CD14-positive monocyte (primary cell): ENCODE results near the gene TNFRSF6B. TPM values are rescaled to one million over a fixed set of nuclear protein-coding genes. Genes with fewer than 3 reads are reported as not detected.

Source experiments
- DNase-seq, 3 donors: peaks; one replicate each; pipeline ENCODE4 v3.0.0-alpha.2; 2011 to 2022
- H2AFZ ChIP-seq: 2 replicates; pipeline ENCODE4 v1.6.0; 2012; ENCODE audit warnings: mild to moderate bottlenecking, low read depth, low read length, inconsistent platforms; ENCODE audit not compliant: insufficient read depth, poor library complexity, severe bottlenecking
- H3K27ac ChIP-seq, 2 donors: 1 replicate in 1 of 2; 2 replicates in 1 of 2; pipeline ENCODE4 v1.5.1; 2012 to 2013; ENCODE audit warnings: low read length in 2 of 2, control low read depth in 1 of 2, inconsistent platforms in 1 of 2, low read depth in 1 of 2, mild to moderate bottlenecking in 1 of 2
- H3K27me3 ChIP-seq, 2 donors: one replicate each; pipeline versions ENCODE4 v1.6.0 to v1.6.1; 2011 to 2013; ENCODE audit warnings: low read length in 2 of 2; ENCODE audit not compliant: control insufficient read depth in 2 of 2, insufficient read depth in 2 of 2
- H3K36me3 ChIP-seq, 2 donors: replicated peaks in 1 of 2; 1 replicate in 1 of 2; 2 replicates in 1 of 2; pipeline versions ENCODE4 v1.5.1 to v1.6.1; 2012 to 2013; ENCODE audit warnings: low read length in 2 of 2, control low read depth in 1 of 2, inconsistent platforms in 1 of 2, mild to moderate bottlenecking in 1 of 2; ENCODE audit not compliant: insufficient read depth in 2 of 2, control insufficient read depth in 1 of 2
- H3K4me1 ChIP-seq, 2 donors: 1 replicate in 1 of 2; 2 replicates in 1 of 2; pipeline versions ENCODE4 v1.5.1 to v1.6.1; 2012 to 2013; ENCODE audit warnings: low read length in 2 of 2, control low read depth in 1 of 2, inconsistent platforms in 1 of 2, mild to moderate bottlenecking in 1 of 2, moderate library complexity in 1 of 2; ENCODE audit not compliant: insufficient read depth in 2 of 2, control insufficient read depth in 1 of 2
- H3K4me2 ChIP-seq: replicated peaks from 2 replicates; pipeline ENCODE3; 2012; ENCODE audit warnings: low read length, moderate library complexity, mild to moderate bottlenecking; ENCODE audit not compliant: poor library complexity, severe bottlenecking; ENCODE audit errors: extremely low read depth
- H3K4me3 ChIP-seq, 3 experiments: fragments of 200-600 bp in 1 of 3; sonication (generic) in 1 of 3; replicated peaks in 1 of 3; 1 replicate in 2 of 3; 2 replicates in 1 of 3; pipeline ENCODE4 v1.5.1; 2011 to 2013; ENCODE audit warnings: low read length in 3 of 3, mild to moderate bottlenecking in 3 of 3, control low read depth in 2 of 3, low read depth in 2 of 3, inconsistent platforms in 1 of 3, moderate library complexity in 1 of 3
- H3K79me2 ChIP-seq: 2 replicates; pipeline ENCODE4 v1.6.0; 2012; ENCODE audit warnings: mild to moderate bottlenecking, control low read depth, inconsistent platforms, low read length, moderate library complexity; ENCODE audit not compliant: insufficient read depth
- H3K9ac ChIP-seq: 2 replicates; pipeline ENCODE4 v1.6.0; 2017; ENCODE audit warnings: low read length, mild to moderate bottlenecking; ENCODE audit not compliant: insufficient read depth, poor library complexity, severe bottlenecking
- H3K9me3 ChIP-seq, 2 donors: replicated peaks in 1 of 2; 1 replicate in 1 of 2; 2 replicates in 1 of 2; pipeline versions ENCODE4 v1.5.1 to v1.6.1; 2012 to 2013; ENCODE audit warnings: low read length in 2 of 2, control low read depth in 1 of 2; ENCODE audit not compliant: control insufficient read depth in 1 of 2, insufficient read depth in 1 of 2
- H4K20me1 ChIP-seq: 2 replicates; pipeline ENCODE4 v1.6.0; 2012; ENCODE audit warnings: mild to moderate bottlenecking, low read length, control low read depth, moderate library complexity; ENCODE audit not compliant: insufficient read depth
- H3K27ac Mint-ChIP-seq, 7 donors: one replicate each; pipeline ENCODE4 v1.8.0; 2020; ENCODE audit warnings: mild to moderate bottlenecking in 7 of 7, mixed read lengths in 7 of 7, moderate library complexity in 6 of 7, inconsistent platforms in 2 of 7
- H3K27me3 Mint-ChIP-seq, 3 donors: one replicate each; pipeline ENCODE4 v1.8.0; 2021 to 2022; ENCODE audit warnings: low read depth in 3 of 3, mild to moderate bottlenecking in 3 of 3, mixed read lengths in 3 of 3, moderate library complexity in 3 of 3, inconsistent platforms in 1 of 3
- H3K36me3 Mint-ChIP-seq, 2 donors: one replicate each; pipeline ENCODE4 v1.8.0; 2020; ENCODE audit warnings: mixed read lengths in 2 of 2, inconsistent platforms in 1 of 2, mild to moderate bottlenecking in 1 of 2
- H3K4me1 Mint-ChIP-seq: one replicate; pipeline ENCODE4 v1.8.0; 2020; ENCODE audit warnings: mild to moderate bottlenecking, mixed read lengths
- H3K4me3 Mint-ChIP-seq, 2 donors: one replicate each; pipeline ENCODE4 v1.8.0; 2020; ENCODE audit warnings: mild to moderate bottlenecking in 2 of 2, mixed read lengths in 2 of 2, moderate library complexity in 1 of 2
- H3K9me3 Mint-ChIP-seq, 7 donors: one replicate each; pipeline ENCODE4 v1.8.0; 2020 to 2022; ENCODE audit warnings: mixed read lengths in 7 of 7, mild to moderate bottlenecking in 6 of 7, moderate library complexity in 6 of 7, inconsistent platforms in 2 of 7
- WGBS: methylation state at CpG from one replicate; pipeline ENCODE4 v1.1.5; 2013; ENCODE audit warnings: missing lambda C conversion rate; ENCODE audit not compliant: insufficient coverage; 5-methylcytosine and 5-hydroxymethylcytosine counted together
- intact Hi-C, 2 donors: fragments of 100-400 bp; cut with micrococcal nuclease; formaldehyde crosslinking; loops; one replicate each; pipeline versions ENCODE4 v1.15.0 to v1.15.1; 2023
- polyA minus RNA-seq: library from RNA; depleted of rRNA, polyadenylated mRNA; stranded (reverse); fragments of >200 nt; gene quantifications from 2 replicates; pipeline ENCODE4 v1.2.3, GENCODE V29; 2012
- polyA plus RNA-seq, 3 donors: library from polyadenylated mRNA; depleted of rRNA in 1 of 3; unstranded in 2 of 3; stranded (reverse) in 1 of 3; fragments of 300-500 nt in 2 of 3; fragments of >200 nt in 1 of 3; fragmentation: Illumina TruSeq in 2 of 3; gene quantifications; 1 replicate in 2 of 3; 2 replicates in 1 of 3; pipeline ENCODE4 v1.2.3, GENCODE V29; 2012 to 2021
- total RNA-seq, 12 experiments: library from RNA in 1 of 12; stranded (reverse) in 1 of 12; fragments of 120-200 nt in 1 of 12; gene quantifications; one replicate each; pipeline ENCODE4 v1.2.4 and lab custom pipeline; 2013 to 2026; ENCODE audit warnings: mixed read lengths in 6 of 12, inconsistent platforms in 1 of 12
- TF ChIP-seq, protein P1 (sequence below): fragments of 200-600 bp; IDR thresholded peaks from one replicate; pipeline ENCODE4 v1.8.0; 2022; ENCODE audit warnings: antibody characterized with exemption, mild to moderate bottlenecking

The TNFRSF6B gene, protein sequence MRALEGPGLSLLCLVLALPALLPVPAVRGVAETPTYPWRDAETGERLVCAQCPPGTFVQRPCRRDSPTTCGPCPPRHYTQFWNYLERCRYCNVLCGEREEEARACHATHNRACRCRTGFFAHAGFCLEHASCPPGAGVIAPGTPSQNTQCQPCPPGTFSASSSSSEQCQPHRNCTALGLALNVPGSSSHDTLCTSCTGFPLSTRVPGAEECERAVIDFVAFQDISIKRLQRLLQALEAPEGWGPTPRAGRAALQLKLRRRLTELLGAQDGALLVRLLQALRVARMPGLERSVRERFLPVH
- total RNA-seq (2013) = 0.42 TPM
- polyA plus RNA-seq (1 to 10 TPM in 1 of 3 donors, not detected in 2; 6.5 TPM), polyA minus RNA-seq (not detected in 2 replicates), total RNA-seq (lab: John Stamatoyannopoulos, UW) (0 reads per million in 11 experiments)

DNA sequence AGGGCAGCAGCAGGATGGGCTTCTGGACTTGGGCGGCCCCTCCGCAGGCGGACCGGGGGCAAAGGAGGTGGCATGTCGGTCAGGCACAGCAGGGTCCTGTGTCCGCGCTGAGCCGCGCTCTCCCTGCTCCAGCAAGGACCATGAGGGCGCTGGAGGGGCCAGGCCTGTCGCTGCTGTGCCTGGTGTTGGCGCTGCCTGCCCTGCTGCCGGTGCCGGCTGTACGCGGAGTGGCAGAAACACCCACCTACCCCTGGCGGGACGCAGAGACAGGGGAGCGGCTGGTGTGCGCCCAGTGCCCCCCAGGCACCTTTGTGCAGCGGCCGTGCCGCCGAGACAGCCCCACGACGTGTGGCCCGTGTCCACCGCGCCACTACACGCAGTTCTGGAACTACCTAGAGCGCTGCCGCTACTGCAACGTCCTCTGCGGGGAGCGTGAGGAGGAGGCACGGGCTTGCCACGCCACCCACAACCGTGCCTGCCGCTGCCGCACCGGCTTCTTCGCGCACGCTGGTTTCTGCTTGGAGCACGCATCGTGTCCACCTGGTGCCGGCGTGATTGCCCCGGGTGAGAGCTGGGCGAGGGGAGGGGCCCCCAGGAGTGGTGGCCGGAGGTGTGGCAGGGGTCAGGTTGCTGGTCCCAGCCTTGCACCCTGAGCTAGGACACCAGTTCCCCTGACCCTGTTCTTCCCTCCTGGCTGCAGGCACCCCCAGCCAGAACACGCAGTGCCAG, at the start of gene TNFRSF6B:
Gene TNFRSF6B (plus strand): TSS at position 25 of the 729 bp plus-strand sequence. CDS start 116 bp downstream, at position 141.
- Mint-ChIP-seq H3K36me3 (peaks cover 5 to 11% of the 10 kb centered on the region in 2 donors), H3K4me1 (peaks cover 16% of the 10 kb centered on the region), H3K9me3 (no peaks in the 10 kb centered on the region), H3K4me3 (peak within 1 kb of the TSS in 1 of 2 donors; percentile 57), H3K27me3 (peaks cover 2 to 21% (median 3%) of the 10 kb centered on the region in 3 donors), H3K27ac (no peak within 1 kb of the TSS)
- H3K4me2 ChIP-seq = peak within 1 kb of the TSS; percentile 22
- WGBS = 3% methylated on average over 51 of the region's 52 CpGs
- H3K27ac ChIP-seq = no peak within 1 kb of the TSS
- H3K9me3 ChIP-seq = no peaks in the 10 kb centered on the region
- no peaks in the 10 kb centered on the region for H3K79me2 ChIP-seq
- peaks cover 0 to 9% of the 10 kb centered on the region in 2 donors for H3K36me3 ChIP-seq
- peaks cover 16% of the 10 kb centered on the region in 2 donors for H3K4me1 ChIP-seq
- peaks cover 46% of the 10 kb centered on the region for H4K20me1 ChIP-seq
- no peak within 1 kb of the TSS for H3K9ac ChIP-seq
- intact Hi-C loops = no loop called here
- H3K27me3 ChIP-seq = peaks cover 0 to 12% of the 10 kb centered on the region in 2 donors
- DNase-seq = no peak
- H3K4me3 ChIP-seq = no peak within 1 kb of the TSS
- TF ChIP-seq, protein P1, sequence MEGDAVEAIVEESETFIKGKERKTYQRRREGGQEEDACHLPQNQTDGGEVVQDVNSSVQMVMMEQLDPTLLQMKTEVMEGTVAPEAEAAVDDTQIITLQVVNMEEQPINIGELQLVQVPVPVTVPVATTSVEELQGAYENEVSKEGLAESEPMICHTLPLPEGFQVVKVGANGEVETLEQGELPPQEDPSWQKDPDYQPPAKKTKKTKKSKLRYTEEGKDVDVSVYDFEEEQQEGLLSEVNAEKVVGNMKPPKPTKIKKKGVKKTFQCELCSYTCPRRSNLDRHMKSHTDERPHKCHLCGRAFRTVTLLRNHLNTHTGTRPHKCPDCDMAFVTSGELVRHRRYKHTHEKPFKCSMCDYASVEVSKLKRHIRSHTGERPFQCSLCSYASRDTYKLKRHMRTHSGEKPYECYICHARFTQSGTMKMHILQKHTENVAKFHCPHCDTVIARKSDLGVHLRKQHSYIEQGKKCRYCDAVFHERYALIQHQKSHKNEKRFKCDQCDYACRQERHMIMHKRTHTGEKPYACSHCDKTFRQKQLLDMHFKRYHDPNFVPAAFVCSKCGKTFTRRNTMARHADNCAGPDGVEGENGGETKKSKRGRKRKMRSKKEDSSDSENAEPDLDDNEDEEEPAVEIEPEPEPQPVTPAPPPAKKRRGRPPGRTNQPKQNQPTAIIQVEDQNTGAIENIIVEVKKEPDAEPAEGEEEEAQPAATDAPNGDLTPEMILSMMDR = no peak
- no peak within 1 kb of the TSS for H2AFZ ChIP-seq

- intact Hi-C loops = no loop called here
- H3K4me2 ChIP-seq = no peak overlapping the region
- Mint-ChIP-seq H3K9me3 (peaks cover 0 to 8% (median 3%) of the 10 kb centered on the region in 7 donors), H3K4me1 (peaks cover 7% of the 10 kb centered on the region), H3K36me3 (peaks cover 0 to 3% of the 10 kb centered on the region in 2 donors), H3K27ac (peak overlapping the region in 1 of 7 donors; percentile 63), H3K27me3 (peaks cover 20 to 36% (median 26%) of the 10 kb centered on the region in 3 donors), H3K4me3 (no peak overlapping the region)
- TF ChIP-seq, protein P1 = no peak
- H3K4me1 ChIP-seq = peaks cover 9 to 15% of the 10 kb centered on the region in 2 donors
- WGBS = no CpG with 5 or more reads among the region's 6 CpGs
- H2AFZ ChIP-seq = no peak overlapping the region
- H3K4me3 ChIP-seq = no peak overlapping the region
- H3K27ac ChIP-seq = no peak overlapping the region
- H3K9ac ChIP-seq = no peak overlapping the region
- no peaks in the 10 kb centered on the region for H3K79me2 ChIP-seq
- peaks cover 16 to 19% of the 10 kb centered on the region in 2 donors for H3K27me3 ChIP-seq
- H3K9me3 ChIP-seq = peaks cover 0 to 7% of the 10 kb centered on the region in 2 donors
- no peaks in the 10 kb centered on the region for H3K36me3 ChIP-seq
- H4K20me1 ChIP-seq = no peaks in the 10 kb centered on the region
- no peak for DNase-seq
These were observed 48.3 kb upstream of the TNFRSF6B start for GRCh38 chr20:63648190-63648589.
